GM21367 (cell line): ENCODE data around the gene SMIM8.
"Not testable (repeated sequence)": the region's sequence is repeated elsewhere in the genome, so short reads cannot be mapped to it uniquely, and the experiment has no call there.

Experiments
- ATAC-seq: cut with Tn5 transposase; IDR thresholded peaks from one replicate; pipeline ENCODE4 v1.9.1; 2021; ENCODE audit not compliant: unreplicated experiment

SMIM8 gene

DNA sequence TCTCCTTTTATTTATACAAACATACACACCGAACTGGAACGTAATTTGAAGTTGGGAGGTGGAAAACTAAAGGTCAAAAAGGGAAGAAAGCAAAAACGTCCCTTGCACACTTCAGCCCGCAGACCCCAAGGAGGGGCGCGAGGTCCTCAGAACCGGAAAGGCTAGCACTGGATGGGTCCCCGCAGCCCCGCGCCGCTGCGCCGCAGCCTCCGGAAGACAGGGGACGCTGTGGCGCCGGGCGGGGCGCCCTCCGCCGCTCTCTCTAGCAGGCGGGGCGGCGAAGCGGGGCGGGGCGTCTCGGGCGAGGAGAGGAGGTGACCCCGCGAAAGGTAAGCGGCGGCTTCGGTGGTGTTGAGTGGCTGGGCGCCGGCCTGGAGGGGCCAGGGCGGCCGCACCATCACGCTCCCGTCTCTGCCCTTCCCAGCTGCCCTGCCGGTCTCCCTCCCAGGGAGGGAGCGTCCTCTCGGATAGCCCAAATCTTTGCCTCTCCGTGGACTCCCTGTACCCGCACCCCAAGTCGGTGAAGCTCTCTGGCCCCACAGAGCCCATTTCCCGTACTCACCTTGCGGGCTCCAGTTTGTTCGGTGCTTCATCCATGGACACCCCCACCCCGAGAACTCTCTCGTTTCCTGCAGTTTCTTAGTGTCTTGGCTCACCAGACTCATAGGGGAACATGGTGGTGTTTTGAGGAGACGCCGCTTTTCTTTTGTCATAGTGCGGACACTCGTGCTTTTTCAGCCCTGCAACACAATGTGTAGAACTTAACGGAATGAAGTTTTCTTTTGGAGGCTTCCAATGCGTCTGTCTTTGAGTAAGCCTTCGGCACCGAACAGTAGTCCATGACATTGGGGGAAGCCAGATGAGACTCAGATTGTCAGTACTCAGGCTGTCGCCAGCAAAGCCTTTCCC, at the start of gene SMIM8:
SMIM8 (plus strand) TSS at position 285 of the 909 bp plus-strand sequence. CDS start 14,444 bp downstream, outside the sequence.
- peak; percentile 99 for ATAC-seq

- no peak for ATAC-seq
Measured at GRCh38 chr6:87274660-87275274, 47.6 kb upstream of the SMIM8 start.

DNA sequence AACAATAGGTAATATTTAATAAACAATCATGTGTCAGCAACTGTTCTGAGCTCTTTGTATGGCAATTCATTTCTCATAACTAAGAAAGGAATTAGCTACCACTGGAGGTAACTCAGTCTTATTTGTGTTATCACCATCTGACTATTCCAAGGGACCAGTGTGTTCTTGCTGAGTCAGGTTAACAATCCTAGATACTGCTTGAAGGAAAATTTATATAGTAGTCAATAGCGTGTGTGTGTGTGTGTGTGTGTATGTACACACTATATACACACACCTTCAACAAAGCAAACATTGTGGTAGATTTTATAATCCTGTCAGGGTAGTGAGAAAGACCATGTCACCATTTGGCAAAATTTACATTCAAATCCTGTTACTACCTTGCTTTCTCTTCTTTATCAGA, 45.8 kb upstream of the SMIM8 start:
- no peak for ATAC-seq

DNA sequence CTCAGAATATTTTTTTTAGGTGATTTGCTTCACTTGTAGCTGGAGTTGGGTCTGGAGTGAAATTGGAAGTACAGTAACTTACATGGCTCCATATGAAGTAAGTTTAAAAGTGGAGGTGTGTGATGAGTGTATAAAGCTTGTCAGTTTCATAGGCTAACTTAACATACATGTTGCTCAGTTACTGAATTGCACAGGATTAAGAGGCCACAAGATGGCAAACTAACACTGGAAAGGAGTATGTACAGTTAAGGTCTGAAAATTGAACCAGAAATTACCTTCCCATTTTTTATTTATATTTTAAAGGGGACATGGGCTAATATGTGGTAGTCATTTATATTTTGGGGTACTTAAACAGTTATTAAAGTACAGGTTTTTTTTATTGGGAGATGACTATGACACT, 45.3 kb upstream of the SMIM8 start:
- no peak for ATAC-seq

DNA sequence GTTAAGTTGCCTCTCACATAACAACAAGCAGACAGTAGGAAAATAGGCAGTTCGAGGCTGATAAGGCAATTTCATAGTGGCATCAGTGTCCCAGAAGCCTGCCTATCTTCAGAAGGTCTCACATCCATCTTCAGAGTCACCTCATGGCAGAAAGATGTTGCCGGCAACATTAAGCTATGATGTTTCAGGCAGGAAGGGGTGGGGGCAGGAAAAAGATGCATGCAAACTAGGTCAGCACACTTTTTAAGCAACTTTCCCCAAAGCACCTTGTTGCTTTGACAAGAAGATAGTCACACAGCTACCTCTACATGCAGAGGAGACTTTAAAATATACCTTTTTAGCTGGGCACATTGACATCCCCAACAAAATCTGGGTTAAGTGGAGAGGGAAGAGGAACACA, 43.2 kb upstream of the SMIM8 start:
- ATAC-seq: no peak

GRCh38 chr6:87281426-87281825, 41.0 kb upstream of the SMIM8 start:
- no peak for ATAC-seq

DNA sequence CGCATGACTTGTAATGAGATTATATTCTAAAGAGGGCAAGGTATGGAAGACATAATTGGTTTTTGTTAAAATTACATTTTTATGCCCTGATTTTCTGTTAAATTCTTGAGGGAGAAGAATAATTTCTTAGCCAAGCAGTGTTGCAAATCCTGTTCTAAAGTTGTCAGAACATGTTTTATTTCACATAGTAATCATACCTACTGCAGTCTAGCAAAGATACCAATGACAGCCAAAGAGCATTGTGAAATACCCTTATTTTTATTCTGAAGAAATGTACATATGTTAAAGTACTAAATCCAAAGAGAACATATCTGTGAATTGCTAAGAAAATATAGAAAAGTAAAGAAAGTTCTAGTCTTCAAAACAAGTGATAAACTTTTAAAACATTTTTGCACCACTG, 39.6 kb upstream of the SMIM8 start:
- ATAC-seq: no peak

DNA sequence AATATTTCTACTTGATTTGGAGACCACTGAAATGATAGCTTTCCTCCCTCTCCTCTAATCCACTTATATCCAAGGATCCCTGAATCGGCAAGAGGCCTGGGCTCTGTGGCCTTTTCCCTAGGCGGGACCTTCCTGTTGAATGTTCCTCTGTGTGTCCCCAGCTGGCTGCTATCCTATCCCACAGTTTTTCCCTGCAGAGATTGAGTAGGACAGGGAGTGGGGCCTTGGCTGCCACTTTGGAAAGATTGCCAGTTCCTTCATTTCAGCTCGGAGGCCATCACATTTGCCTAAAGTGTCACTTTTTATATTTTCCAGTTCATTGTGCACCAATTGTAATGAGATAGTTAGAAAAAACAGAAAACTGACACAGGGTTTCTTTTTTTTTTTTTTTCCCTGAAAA, 38.9 kb upstream of the SMIM8 start:
- ATAC-seq: no peak

DNA sequence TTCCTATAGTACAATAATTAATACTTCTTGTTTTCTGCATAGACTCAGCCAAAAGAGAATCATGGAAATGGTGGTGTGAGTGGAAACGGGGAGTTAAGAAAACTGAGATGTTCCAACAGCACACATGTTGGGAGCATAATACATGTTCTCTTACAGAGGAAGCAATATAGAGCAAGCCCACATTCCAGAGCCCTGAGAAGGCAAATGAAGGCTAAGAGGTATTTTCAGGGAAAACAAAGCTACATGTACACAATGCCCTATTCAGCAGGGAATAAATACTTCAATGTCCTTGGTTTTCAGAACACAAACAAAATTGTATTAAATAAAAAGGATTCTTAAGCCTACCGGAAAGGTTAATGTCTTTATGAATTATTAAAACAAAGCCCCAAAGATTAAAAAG, 35.1 kb upstream of the SMIM8 start:
- no peak for ATAC-seq

GRCh38 chr6:87289571-87289970, 32.8 kb upstream of the SMIM8 start:
- ATAC-seq: no peak

DNA sequence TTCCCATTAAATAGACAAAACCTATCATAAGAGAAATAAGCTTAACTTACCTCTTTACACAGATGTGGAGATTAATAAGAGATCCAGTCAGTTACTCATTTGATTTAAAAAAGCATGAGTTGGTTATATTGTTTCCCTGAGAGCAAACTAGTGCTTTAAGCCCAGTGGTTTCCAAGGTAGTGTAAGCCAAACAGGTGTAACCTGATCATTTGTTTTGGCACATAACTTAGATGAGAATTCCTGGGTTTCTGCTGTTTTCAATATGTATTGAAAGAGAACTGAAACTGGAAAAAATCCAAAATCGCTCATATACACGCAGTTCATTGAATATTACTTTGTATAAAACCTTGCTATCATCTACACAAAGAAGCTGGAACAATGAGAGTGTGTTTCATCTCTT, 30.5 kb upstream of the SMIM8 start:
- ATAC-seq: no peak

DNA sequence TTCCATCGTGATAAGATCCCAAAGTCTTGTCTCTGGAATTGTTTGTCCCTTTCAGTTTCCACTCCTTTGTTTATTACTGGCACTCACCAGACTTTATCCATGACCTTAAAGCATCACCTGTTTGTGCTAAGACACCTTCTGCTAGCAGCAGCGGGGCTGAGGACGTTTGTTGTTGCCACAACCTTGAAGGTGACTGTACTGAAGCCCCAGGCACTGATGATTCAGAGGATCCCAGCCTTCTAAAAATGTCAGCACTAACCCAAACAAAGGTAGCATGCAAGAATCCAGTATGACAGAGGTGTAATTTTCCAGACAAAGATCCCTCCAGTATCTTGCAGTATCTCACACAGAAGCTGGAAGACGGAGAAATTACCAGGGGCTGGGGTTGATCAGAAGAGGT, 28.9 kb upstream of the SMIM8 start:
- no peak for ATAC-seq

GRCh38 chr6:87297119-87297518, 25.3 kb upstream of the SMIM8 start:
- no peak for ATAC-seq

GRCh38 chr6:87301277-87301676, 21.1 kb upstream of the SMIM8 start:
- not testable (repeated sequence) for ATAC-seq

DNA sequence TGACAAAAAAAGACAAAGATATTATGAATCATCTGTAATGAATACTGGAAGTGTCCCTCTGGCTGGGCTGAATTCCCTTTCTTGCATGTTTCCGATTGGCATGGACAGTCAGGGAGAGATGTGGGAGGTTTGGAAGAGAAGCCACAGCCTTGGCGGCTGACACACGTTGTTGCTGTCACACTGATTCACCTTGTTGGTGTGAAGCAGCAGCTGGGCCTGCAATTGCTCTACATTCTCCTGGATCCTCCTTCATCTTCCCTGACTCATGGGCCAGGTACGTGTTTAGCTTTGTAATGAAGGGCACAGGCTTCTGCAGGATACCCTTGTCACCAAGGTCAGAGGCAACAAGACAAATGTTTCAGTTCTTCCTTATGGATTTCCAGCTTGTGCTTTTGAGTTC, 13.4 kb upstream of the SMIM8 start:
- ATAC-seq: no peak

- no peak for ATAC-seq
Measured at GRCh38 chr6:87312860-87313259, 9.5 kb upstream of the SMIM8 start.

- no peak for ATAC-seq
Measured at GRCh38 chr6:87315071-87315470, 7.3 kb upstream of the SMIM8 start.

DNA sequence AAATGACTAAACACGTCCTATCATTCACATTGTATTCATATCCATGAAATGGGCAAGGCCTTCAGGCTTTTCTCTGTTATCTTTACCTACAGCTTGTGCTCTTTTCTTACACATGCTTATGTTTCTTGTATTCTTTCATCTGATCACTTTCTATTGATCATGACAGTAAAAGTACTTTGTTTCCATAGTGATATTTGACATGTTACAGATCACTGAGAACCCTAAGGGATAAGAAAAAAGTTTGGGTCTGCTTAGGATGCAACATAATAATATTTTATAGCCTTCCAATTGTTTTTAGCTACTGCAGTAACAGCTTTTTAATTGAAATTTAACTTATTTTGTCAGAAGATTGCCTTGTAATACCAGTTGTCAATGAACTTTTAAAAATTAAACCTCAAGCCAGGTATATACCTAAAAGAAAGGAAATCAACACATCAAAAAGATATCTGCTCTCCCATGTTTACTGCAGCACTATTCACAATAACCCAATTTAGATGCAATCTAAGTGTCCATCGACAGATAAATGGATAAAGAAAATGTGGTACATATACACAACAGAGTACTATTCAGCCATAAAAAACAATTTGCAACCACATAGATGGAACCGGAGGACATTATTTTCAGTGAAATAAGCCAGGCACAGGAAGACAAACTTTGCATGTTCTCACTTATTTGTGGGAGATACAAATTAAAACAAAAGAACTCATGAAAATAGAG, 3.0 kb upstream of the SMIM8 start:
- ATAC-seq: no peak

DNA sequence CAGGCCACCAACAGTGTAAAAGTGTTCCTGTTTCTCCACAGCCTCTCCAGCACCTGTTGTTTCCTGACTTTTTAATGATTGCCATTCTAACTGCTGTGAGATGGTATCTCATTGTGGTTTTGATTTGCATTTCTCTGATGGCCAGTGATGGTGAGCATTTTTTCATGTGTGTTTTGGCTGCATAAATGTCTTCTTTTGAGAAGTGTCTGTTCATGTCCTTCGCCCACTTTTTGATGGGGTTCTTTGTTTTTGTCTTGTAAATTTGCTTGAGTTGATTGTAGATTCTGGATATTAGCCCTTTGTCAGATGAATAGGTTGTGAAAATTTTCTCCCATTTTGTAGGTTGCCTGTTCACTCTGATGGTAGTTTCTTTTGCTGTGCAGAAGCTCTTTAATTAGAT, 1.5 kb downstream of the SMIM8 start:
- not testable (repeated sequence) for ATAC-seq

DNA sequence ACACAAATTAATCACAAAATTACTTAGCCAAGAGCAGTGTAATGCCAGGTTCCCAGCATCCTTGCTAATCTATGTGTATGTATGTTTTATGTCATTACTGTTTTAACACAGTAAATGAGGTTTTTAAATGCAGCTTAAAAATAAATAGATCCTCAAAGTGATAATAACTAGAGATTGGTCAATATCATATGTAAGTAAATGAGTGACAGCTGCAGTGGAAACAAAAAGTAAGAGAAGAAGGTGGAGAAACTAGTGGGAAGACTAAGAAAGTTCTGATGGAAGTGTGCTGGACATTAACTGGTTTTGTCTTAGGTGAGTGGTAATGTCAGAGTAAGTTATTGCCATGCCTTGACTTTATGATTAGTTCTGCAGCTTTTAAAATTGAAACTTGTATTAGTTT, 8.6 kb downstream of the SMIM8 start:
- no peak for ATAC-seq

DNA sequence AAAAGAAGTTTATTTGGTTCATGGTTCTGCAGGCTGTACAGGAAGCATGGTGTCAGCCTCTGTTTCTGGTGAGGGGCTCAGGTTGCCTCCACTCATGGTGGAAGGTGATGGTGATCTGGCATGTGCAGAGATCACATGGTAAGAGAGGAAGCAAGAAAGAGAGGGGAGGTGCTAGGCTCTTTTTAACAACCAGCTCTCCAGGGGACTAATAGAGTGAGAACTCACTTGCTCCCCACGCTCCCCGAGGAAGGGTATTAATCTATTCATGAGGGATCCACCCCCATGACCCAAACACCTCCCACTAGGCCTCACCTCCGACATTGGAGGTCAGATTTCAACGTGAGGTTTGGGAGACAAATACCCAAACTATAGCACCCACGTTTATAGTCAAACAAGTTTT, 10.6 kb downstream of the SMIM8 start:
- no peak for ATAC-seq
